GM21381 (cell line): ENCODE results near the gene RNF217.
"Not testable (repeated sequence)": the region's sequence is repeated elsewhere in the genome, so short reads cannot be mapped to it uniquely, and the experiment has no call there.

Source experiments
- ATAC-seq: cut with Tn5 transposase; IDR thresholded peaks from one replicate; pipeline ENCODE4 v1.9.1; 2021; ENCODE audit warnings: mild to moderate bottlenecking, moderate library complexity; ENCODE audit not compliant: unreplicated experiment

The RNF217 gene

DNA sequence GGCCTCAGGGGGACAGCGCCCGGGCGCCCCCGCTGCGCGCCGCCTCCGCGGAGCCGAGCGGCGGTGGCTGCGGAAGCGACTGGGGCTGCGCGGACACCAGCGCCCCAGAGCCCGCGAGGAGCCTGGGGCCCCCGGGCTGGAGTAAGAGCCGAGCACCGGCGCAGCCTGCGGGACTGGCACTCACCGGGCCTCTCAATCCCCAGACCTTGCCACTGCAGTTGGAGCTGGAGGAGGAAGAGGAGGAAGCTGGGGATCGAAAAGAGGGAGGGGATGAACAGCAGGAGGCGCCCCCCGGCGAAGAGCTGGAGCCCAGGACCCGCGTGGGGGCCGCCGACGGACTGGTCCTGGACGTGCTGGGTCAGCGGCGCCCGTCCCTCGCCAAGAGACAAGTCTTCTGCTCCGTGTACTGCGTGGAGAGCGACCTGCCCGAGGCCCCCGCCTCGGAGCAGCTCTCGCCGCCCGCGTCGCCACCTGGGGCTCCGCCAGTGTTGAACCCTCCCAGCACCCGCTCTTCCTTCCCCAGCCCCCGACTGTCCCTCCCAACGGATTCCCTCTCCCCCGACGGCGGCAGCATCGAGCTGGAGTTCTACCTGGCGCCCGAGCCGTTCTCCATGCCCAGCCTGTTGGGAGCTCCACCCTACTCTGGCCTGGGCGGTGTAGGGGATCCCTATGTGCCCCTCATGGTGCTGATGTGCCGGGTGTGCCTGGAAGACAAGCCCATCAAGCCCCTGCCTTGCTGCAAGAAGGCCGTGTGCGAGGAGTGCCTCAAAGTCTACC lies 590 bp downstream of the RNF217 start:
- ATAC-seq, result peak; percentile 41

DNA sequence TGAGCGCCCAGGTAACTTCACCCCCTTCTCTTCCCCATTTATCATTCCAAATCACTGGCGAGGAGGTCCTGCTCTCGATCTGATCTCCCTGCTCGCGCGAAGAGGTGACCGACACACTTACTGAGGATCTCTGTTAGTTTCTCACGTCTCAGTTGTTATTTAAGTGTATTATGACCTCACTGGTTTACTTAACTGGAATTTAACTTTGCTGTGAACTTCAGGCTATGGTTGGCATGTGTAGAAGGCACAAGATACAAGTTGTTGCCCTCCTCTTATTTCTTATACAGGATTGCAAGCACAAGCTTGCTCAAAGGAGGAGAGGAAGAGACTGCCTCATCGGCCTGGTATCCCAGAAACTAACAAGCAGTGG lies 1.2 kb downstream of the RNF217 start:
- no peak for ATAC-seq

DNA sequence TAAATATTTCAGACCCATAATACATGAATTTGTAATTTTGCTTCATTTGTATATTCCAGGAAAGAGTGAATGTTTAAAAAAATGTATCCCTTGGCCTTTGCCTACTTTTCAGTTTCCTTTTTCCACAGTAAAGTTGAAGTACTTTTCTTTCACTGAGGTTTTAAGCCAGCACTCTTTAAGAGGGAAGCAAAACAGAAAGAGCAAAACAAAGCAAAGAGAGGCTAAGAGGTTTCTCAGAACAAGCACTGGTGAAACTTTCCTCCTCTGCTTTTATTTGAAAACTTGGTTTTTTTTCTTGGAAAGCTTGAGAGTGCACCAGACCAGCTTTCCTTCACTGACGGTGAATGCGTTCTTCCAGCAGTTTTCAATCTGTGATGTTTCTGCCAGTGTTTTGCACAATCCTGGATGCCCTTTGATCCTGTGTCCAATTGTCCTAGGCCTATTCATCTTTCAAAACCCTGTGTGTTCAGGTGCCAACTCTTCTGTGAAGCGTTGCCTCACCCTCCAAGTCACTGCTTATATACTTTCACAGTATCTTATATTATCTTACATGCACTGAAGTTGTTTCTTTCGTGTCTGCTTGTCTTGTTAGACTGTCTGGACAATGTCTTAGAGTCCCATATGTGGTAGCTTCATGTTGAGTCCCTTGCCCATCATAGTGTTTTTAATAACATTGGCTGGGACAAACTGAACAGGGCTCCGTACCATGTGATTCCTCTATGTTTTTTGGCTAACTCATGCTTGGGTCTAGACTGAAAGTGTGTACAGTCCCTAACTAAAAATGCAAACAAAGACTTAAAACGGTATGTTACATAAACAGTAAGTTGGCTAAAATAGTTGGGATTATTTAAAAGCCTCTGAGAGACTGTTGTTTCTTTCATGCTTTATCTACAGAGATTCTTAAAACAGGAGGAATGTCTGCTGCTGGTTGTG lies 1.9 kb downstream of the RNF217 start:
- ATAC-seq, result no peak

DNA sequence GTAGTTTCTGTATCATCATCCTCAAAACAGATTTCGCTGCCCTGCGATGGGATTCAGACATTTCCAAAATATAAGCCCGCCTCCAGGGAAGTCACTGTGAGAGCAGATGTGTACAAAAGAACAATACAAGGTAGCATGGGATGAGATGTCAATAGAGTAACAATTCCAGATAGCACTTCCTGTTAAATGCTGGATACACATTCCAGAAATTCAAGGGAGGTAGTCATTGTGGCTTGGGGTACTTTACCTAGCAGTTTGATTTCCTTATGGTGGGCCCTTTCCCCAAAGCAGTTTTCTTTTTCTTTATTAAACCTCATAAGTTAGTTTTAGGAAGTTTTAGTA lies 2.5 kb downstream of the RNF217 start:
- ATAC-seq, result no peak

DNA sequence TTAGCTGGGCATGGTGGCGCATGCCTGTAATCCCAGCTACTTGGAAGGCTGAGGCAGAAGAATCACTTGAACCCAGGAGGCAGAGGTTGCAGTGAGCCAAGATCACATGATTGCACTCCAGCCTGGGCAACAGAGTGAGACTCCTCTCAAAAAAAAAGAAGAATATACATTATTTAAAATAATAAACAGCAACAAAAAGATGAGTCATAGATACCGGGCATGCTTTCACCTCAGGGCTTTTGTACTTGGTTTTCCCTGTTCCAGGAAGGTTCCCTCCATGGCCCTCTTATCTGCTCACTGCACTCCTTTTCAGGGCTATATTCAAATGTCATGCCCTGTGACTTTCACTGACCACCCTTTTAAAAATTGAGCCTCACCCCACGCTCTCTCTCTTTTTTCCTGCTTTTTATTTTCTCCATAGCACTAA lies 3.2 kb downstream of the RNF217 start:
- ATAC-seq, result not testable (repeated sequence)

DNA sequence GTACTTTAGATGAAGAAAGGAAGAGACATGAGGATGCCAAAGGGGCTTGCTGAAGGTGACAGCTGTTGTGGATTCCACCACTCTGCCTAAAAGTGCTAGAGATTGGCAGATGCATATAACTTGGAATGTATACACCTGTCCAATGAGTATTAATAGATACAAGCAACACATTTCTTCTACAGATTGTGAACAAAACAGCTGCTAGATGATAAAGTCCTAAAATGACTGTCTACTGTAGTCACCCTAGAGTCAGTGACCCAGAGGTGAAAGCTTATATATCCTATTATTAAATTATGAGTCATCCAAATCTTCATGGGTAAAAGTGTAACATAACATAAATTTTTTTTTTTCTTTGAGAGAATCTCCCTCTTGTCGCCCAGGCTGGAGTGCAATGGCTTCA lies 5.2 kb downstream of the RNF217 start:
- ATAC-seq, result no peak

DNA sequence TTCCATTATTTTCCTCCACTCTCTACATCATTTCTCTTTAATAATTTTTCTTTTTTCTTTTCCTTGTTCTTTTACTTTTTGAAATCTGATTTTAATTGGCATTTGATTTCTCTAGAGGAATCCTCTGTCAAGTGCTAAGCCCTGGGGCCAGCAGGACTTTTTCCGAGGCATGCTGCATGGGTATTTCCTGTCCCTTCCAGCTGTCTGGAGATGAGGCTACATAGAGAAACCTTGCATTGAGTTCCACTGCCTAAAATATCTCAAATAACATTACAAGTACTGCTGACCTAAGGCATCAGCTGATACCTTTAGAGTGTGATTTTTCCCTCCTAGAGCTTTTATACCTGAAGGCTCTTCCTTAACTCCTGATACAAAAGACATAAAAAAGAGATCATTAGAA lies 6.2 kb downstream of the RNF217 start:
- no peak for ATAC-seq

DNA sequence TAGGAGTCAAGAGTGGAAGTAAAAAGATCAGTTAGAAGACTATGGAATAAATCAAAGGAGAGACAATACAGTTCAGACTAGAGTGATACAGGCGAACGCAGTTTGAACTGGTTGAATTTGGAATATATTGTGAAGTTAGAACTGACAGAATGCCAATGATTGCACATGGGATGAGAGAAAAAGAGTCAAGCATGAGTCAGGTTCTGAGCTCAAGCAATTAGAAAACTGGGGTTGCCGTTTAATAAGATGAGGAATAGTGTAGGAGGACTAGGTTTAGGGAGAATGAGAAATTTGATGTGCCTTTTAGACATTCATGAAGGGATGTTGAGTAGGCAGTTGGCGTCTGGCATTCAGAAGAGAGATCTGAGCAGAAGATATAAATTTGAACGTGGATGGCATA lies 8.0 kb downstream of the RNF217 start:
- ATAC-seq, result no peak

DNA sequence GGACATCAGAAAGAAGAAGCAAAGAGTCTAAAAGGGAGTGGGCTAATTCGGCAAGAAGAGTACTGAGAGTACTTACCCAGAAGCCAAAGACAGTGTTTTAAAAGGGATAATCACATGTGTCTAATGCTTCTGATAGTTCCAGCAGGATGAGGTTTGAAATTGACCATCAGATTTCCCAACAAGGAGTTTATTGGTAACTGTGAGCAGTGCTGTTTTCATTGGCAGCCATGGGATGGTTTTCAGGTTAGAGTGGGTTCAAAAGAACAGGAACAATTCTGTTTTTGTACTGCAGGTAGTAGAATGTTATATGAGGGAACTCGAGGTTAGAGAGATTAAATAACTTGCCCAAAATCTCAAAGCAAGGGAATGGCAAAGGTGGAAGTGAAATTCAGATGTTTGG lies 8.5 kb downstream of the RNF217 start:
- no peak for ATAC-seq

DNA sequence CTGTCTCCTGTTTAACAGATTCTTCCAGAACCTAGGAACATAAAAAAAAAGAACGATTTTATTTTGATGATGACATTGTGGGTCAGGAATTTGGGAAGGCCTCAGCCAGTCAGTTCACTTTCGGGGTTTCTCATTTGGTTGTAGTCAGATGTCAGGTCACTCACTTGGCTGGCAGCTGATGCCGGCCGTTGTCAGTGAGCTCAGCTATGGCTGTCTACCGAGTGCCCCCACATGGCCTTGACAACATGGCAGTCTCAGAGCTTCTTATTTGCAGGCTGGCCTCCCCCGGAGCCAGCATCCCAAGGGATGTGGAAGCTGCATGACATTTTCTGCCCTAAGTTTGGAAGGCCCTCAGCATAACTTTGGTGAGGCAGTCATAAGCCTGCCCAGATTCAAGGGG lies 11.5 kb downstream of the RNF217 start:
- ATAC-seq, result no peak

DNA sequence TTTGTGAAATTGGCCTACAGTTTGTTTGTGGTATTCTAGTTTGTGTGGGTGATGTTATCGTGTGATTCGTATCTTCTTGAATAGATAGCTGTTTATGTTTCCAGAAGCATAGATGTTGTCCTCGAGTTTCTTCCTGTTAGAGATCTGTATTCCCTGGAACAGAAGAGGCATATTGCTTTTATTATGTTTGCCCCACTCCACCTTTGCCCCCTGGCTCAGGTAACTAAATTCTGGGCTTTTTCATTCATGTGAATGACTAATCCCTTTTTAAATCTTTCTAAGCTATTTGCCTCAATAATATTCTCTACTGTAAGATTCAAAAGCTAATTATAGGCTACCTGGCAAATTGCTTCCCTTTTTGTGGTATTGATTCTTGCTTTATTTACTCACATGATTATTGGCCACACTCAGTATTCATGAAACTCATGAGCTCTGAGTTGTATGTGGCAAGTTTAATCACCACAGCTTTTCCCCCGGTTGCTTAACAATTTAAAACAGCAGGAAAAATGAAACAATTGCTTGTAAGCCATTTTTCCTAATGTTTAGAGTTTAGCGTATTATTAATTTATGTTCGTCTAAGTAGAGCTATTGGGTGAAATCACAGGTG lies 12.6 kb downstream of the RNF217 start:
- ATAC-seq, result no peak

DNA sequence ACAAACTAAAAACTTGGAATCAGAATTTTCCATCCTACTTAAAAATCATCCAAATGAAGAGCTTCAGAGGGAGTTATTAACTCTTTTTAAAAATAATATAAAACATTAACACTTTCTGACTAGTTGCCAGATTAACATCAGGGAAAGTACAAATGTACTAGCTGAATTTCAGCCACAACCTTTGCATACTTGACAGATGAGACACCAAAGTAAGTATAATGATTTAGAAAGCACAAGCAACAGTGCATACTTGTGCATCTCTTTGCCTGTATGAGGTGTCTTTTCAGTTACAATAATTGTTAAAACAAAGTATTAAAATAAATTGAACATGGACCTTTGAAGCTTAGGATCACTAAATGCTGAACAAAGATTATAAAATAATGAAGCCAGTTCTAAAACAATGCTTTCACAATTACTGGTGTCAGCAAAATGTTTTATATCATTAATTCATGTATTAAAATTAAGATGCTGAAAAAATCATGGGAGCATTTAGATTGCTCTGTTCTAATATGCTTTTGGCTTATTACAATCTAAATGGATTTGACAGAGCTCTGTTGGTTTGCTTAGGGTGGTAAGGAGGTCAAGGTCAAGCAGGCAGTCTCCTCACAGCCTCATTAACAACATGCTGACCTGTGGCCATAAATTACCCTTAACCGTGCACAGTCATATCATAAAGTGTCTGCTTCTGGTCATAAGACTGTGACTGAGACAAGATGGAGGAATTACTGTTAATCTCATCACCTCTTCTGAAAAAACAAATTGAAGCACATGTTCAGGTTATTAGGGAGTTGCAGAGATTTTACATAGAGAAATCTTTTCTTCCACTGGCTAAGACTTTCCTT lies 15.1 kb downstream of the RNF217 start:
- ATAC-seq, result no peak

DNA sequence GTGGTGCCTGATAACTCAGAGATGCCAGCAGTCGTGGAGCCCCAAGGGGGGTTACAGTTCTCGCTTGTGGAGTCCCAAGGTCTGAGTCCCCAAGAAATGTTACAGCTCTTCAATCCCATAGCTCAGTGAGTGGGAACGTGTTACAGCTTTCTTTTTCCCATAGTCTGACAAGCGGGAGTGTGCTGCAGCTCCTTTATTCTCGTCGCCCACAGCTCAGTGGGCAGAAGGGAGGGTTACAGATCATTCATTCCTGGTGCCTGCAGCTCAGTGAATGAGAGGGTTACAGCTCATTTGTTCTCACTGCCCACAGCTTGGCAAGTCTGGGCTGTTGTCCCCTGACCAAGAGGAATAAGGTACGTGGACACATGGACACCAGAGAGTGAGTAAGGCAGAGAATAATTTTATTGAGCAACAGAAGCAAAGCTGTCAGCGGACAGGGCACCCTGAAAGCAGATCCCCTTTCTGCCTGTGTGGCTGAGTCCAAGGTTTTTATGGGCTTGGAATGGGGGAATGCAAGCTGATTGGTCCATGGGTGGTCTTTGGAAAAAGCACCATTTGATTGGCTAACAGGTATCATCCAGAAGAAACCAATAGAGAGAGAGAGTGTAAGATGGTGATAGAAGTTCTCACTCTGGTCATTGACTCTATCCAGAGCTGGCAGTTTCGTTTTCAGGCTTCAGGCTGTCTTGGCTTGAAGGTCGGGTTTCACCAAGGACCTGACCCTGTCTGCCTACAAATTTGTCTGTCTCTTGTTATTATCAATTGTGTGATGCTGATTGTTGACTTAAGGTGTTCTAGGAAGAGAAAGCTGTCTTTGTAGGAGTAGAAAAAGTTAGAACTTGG lies 16.4 kb downstream of the RNF217 start:
- ATAC-seq, result no peak

DNA sequence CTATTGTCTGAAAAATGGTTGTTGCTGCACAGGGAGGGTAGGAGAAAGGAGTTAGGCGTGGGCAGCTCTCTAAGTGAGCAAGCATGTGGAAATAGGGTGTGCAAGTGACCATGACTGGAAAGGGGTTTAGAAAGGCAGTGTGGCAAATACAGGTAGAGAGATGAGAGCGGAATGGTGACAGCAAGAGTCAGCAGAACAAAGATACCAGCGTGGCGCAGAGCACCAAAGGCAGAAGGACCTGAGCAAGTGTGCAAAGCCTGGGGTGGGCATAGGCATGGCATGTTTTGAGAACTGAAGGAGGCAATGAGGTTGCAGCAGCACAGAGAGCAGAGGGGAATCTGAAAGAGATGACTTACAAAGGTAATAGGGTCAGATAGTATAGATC lies 17.0 kb downstream of the RNF217 start:
- no peak for ATAC-seq

DNA sequence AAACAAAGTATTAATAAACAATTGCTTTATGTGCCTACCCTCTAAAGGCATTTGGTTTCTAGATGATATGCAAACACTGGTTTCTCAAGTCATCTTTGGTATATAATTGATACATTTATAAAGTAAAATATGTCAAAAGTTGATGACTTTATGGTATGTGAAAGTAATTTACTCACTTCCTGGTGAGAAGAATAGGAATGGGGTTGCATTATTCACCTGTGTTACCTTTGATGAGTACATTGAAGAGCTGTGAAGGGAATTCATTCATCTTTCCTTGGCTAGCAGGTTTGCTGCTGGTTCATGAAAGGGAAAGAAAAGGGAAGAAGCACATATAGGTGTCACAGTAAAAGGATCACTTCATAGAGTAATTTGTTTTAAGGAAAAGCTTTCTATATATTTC lies 20.4 kb downstream of the RNF217 start:
- ATAC-seq, result no peak

DNA sequence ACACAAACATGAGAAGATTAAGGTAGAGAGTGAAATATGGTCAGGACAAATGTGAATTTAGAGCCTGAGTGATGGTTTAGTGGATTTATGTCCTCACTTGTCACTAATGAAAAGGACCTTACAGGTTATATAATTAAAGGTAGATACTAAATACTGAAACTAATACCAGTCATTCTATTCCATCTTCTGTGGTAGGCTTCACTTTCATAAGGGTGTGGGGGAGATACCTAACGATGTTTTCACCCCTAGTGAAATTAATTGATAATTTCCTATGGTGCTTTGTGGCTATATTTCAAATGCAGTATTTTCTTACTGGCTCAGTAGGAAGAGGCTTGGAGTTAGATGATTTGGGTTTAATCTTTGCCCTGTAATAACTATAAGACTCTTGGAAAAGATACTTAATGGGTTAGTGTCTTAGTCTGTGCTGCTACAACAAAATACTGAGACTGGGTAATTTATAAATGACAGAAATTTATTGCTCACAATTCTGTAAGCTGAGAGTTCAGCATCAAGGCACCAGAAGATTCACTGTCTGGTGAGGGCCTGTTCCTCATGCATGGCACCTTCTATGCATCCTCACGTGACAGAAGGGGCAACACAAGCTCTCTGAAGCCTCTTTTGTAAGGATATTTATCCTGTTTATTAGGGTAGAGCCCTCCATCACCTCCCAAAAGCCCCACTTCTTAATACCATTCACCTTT lies 21.3 kb downstream of the RNF217 start:
- no peak for ATAC-seq

DNA sequence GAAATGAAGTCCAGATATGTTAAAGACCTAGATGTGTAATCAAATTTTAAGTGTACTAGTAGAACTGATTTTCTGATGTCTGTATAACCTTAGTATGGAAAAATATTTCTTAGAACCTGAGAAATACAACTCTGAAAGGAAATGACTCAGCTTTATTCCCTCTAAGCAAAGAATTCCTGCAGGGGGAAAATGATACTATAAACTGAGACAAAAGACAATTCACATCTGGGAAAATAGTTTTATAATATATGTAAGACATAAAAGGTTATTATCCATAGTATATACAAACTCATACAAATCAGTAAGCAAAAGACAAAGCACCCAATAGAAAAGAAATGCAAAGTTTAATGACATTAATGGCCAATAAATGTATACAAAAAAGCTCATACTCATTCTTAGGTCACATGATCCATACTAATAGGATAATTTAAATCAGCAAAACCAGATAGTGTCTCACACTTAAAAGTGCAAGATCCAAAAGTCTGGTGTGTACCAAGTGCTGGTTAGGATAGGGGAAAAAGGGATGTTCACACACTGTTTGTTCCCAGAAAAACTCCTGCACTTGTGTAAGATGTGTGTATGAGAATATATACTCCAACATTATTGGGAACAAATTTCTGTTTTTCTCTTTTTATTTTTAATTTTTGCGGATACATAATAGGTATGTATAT lies 22.6 kb downstream of the RNF217 start:
- no peak for ATAC-seq

DNA sequence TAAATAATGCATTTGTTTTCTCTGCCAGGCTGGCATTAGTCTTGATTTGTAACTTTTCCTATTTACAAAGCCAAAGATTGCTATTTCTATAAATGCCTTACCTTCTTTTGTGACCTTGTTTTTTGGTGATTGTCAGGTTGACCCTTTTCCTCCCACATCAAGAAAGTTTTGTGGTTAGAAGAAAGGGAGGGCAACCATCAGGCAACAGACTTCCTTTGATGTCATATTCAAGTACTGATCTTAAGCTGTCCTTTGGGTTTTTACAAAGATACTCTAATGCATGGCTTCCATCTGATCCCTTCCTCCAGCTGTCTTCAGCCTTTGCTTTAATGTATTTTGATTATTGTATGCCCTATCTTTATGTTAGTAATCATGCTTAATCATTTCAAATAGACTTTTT lies 23.9 kb downstream of the RNF217 start:
- no peak for ATAC-seq

DNA sequence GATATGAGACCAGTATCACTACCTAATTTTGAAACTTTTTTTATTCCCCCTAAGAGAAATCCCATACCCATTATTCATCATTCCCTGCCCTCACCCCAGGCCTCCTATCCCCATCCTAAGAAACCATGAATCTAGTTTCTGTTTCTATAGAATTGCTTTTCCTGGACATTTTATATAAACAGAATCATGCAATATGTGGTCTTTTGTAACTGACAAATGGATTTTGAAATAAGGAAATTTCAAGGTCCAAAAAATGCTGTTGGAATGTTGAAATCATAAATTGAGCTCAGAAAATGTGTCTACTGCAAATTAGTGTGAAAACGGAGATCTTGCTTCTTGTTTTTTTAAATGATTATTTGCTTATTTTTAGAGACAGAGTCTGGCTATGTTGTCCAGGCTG lies 25.1 kb downstream of the RNF217 start:
- no peak for ATAC-seq
